Neural progenitor cell (in vitro differentiated cells): ENCODE results near the gene ABHD13. TPM values are rescaled to one million over a fixed set of nuclear protein-coding genes. Genes with fewer than 3 reads are reported as not detected.
A peak's percentile ranks its signal among the peaks of the same experiment; 100 is the strongest.
"Not testable (repeated sequence)": the region's sequence is repeated elsewhere in the genome, so short reads cannot be mapped to it uniquely, and the experiment has no call there.

ENCODE experiments used
- DNase-seq: peaks from one replicate; pipeline ENCODE4 v3.0.0-alpha.2; 2016; ENCODE audit warnings: low spot score
- H2AFZ ChIP-seq: fragments of 200-600 bp; sonication (generic); replicated peaks from 2 replicates; pipeline ENCODE4 v1.6.1; 2016; ENCODE audit warnings: antibody characterized with exemption
- H3F3A ChIP-seq: fragments of 200-600 bp; sonication (generic); 2 replicates; pipeline ENCODE4 v1.6.1; 2016; ENCODE audit warnings: antibody characterized with exemption, low read depth
- H3K27ac ChIP-seq: fragments of 200-600 bp; sonication (generic); 2 replicates; pipeline ENCODE4 v1.5.1; 2016; ENCODE audit warnings: mild to moderate bottlenecking
- H3K27me3 ChIP-seq: fragments of 200-600 bp; sonication (generic); 2 replicates; pipeline ENCODE4 v1.6.1; 2016; ENCODE audit warnings: mild to moderate bottlenecking, moderate library complexity
- H3K36me3 ChIP-seq: fragments of 200-600 bp; sonication (generic); 2 replicates; pipeline ENCODE4 v1.5.1; 2016
- H3K4me1 ChIP-seq: fragments of 200-600 bp; sonication (generic); 2 replicates; pipeline ENCODE4 v1.6.1; 2016; ENCODE audit warnings: mixed run types
- H3K4me2 ChIP-seq: fragments of 200-600 bp; sonication (generic); 2 replicates; pipeline ENCODE4 v1.6.1; 2016
- H3K4me3 ChIP-seq: fragments of 200-600 bp; sonication (generic); 2 replicates; pipeline ENCODE4 v1.5.1; 2016
- H3K79me2 ChIP-seq: fragments of 200-600 bp; sonication (generic); 2 replicates; pipeline ENCODE4 v1.6.1; 2016; ENCODE audit warnings: low read depth
- H3K9ac ChIP-seq: fragments of 200-600 bp; sonication (generic); 2 replicates; pipeline ENCODE4 v1.6.1; 2016
- H3K9me3 ChIP-seq: fragments of 200-600 bp; sonication (generic); 2 replicates; pipeline ENCODE4 v1.5.1; 2016; ENCODE audit warnings: low read depth
- H4K20me1 ChIP-seq: fragments of 200-600 bp; sonication (generic); 2 replicates; pipeline ENCODE4 v1.6.1; 2016; ENCODE audit warnings: low read depth
- H3K27ac Mint-ChIP-seq: 3 replicates; pipeline ENCODE4 v1.8.0; 2021; ENCODE audit warnings: mixed read lengths
- H3K27me3 Mint-ChIP-seq: 2 replicates; pipeline ENCODE4 v1.8.0; 2022; ENCODE audit warnings: low read depth, mild to moderate bottlenecking, inconsistent platforms, moderate library complexity, mixed read lengths; ENCODE audit not compliant: insufficient read depth
- H3K36me3 Mint-ChIP-seq: 3 replicates; pipeline ENCODE4 v1.8.0; 2021; ENCODE audit warnings: mixed read lengths
- H3K4me1 Mint-ChIP-seq: 3 replicates; pipeline ENCODE4 v1.8.0; 2021; ENCODE audit warnings: mixed read lengths
- H3K4me3 Mint-ChIP-seq: 3 replicates; pipeline ENCODE4 v1.8.0; 2021; ENCODE audit warnings: mild to moderate bottlenecking, moderate library complexity, mixed read lengths
- H3K9me3 Mint-ChIP-seq: 3 replicates; pipeline ENCODE4 v1.8.0; 2020; ENCODE audit warnings: mixed read lengths
- CTCF ChIP-seq: fragments of 200-600 bp; sonication (generic); IDR thresholded peaks from 2 replicates; pipeline ENCODE4 v1.5.1; 2017; ENCODE audit warnings: antibody characterized with exemption, mild to moderate bottlenecking
- EZH2 ChIP-seq: fragments of 200-600 bp; sonication (generic); IDR thresholded peaks from 2 replicates; pipeline ENCODE4 v1.6.1; 2017; ENCODE audit warnings: antibody characterized with exemption, mild to moderate bottlenecking, moderate library complexity
- EZH2phosphoT487 ChIP-seq: fragments of 200-600 bp; sonication (generic); IDR thresholded peaks from 2 replicates; pipeline ENCODE4 v1.6.1; 2017; ENCODE audit warnings: antibody characterized with exemption
- total RNA-seq: library from RNA; depleted of rRNA; stranded (reverse); fragments of >200 nt; gene quantifications from 2 replicates; pipeline ENCODE4 v1.2.3, GENCODE V29; 2015; ENCODE audit warnings: low replicate concordance

Gene ABHD13
- total RNA-seq, 1 donor from 2014 or later: 17.6 TPM

DNA sequence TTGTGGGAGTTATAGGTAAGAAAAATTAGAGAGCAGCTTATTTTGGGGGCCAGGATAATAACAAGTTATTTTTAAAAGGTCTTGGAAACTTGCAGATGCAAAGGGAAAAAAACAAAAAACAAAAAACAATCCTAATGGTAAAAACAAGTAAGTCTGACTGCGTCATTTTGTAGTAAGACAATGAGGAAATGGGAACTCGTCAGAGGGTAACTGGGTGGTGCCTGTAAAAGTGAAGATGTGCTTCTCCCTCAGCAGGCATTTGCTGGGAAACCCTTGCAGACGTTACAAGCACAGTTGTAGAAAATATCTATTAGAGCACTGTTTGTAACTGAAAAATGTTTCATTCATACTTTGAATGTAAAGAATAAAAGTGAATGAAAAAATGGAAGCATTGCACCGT lies 49.2 kb downstream of the ABHD13 start:
- Mint-ChIP-seq H3K27ac (no peak overlapping the region), H3K9me3 (no peaks in the 10 kb centered on the region), H3K4me3 (no peak overlapping the region), H3K36me3 (no peaks in the 10 kb centered on the region), H3K27me3 (peaks cover 4% of the 10 kb centered on the region), H3K4me1 (peaks cover 13% of the 10 kb centered on the region)
- Histone ChIP-seq H3K4me1 (no peaks in the 10 kb centered on the region), H2AFZ (no peak overlapping the region), H3K27me3 (no peaks in the 10 kb centered on the region), H3K36me3 (no peaks in the 10 kb centered on the region), H3K9me3 (no peaks in the 10 kb centered on the region), H3K27ac (no peak overlapping the region), H4K20me1 (no peaks in the 10 kb centered on the region), H3K79me2 (no peaks in the 10 kb centered on the region), H3K4me3 (no peak overlapping the region), H3K4me2 (no peak overlapping the region), H3F3A (no peaks in the 10 kb centered on the region), H3K9ac (no peak overlapping the region)
- no peak for TF ChIP-seq EZH2phosphoT487
- TF ChIP-seq EZH2: no peak
- TF ChIP-seq CTCF: no peak
- DNase-seq: no peak

DNA sequence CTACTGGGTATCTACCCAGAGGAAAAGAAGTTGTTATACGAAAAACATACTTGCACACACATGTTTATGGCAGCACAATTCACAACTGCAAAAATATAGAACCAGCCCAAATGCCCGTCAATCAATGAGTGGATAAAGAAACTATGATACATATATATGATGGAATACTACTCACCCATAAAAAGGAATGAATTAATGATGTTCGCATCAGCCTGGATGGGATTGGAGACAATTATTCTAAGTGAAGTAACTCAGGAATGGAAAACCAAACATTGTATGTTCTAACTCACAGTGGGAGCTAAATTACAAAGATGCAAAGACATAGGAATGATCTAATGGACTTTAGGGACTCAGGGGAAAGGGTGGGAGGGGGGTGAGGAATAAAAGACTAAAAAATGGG lies 49.7 kb downstream of the ABHD13 start:
- DNase-seq, H3K9ac ChIP-seq, H3K27me3 Mint-ChIP-seq, H3K4me1 ChIP-seq, H3K9me3 ChIP-seq, H4K20me1 ChIP-seq, H3K27me3 ChIP-seq, H3K36me3 ChIP-seq, H3K36me3 Mint-ChIP-seq, H2AFZ ChIP-seq, H3K9me3 Mint-ChIP-seq, H3K27ac ChIP-seq, H3K4me3 ChIP-seq, H3K79me2 ChIP-seq, H3K27ac Mint-ChIP-seq, H3K4me2 ChIP-seq, H3F3A ChIP-seq, H3K4me3 Mint-ChIP-seq: not testable (repeated sequence)
- peaks cover 13% of the 10 kb centered on the region for H3K4me1 Mint-ChIP-seq

- Mint-ChIP-seq H3K4me3 (no peak overlapping the region), H3K9me3 (no peaks in the 10 kb centered on the region), H3K36me3 (no peaks in the 10 kb centered on the region), H3K4me1 (peaks cover 13% of the 10 kb centered on the region), H3K27ac (no peak overlapping the region), H3K27me3 (peaks cover 4% of the 10 kb centered on the region)
- H3K27me3 ChIP-seq: no peaks in the 10 kb centered on the region
- H3K27ac ChIP-seq: no peak overlapping the region
- H3K4me3 ChIP-seq: no peak overlapping the region
- no peaks in the 10 kb centered on the region for H4K20me1 ChIP-seq
- no peak for DNase-seq
- no peaks in the 10 kb centered on the region for H3K36me3 ChIP-seq
- H3K4me1 ChIP-seq: no peaks in the 10 kb centered on the region
- no peaks in the 10 kb centered on the region for H3K79me2 ChIP-seq
- H3K9me3 ChIP-seq: no peaks in the 10 kb centered on the region
- H3K9ac ChIP-seq: no peak overlapping the region
- H3F3A ChIP-seq: no peaks in the 10 kb centered on the region
- TF ChIP-seq EZH2phosphoT487 (no peak), EZH2 (no peak), CTCF (no peak)
- H2AFZ ChIP-seq: no peak overlapping the region
- no peak overlapping the region for H3K4me2 ChIP-seq
Measured at GRCh38 chr13:108268466-108269112, 50.4 kb downstream of the ABHD13 start.

- H3F3A ChIP-seq: no peaks in the 10 kb centered on the region
- H3K27me3 ChIP-seq: no peaks in the 10 kb centered on the region
- TF ChIP-seq EZH2: no peak
- TF ChIP-seq CTCF: peak; percentile 21
- TF ChIP-seq EZH2phosphoT487: no peak
- peak; percentile 53 for DNase-seq
- H4K20me1 ChIP-seq: no peaks in the 10 kb centered on the region
- Mint-ChIP-seq H3K27ac (no peak within 1 kb of the TSS), H3K27me3 (peaks cover 4% of the 10 kb centered on the region), H3K4me1 (peaks cover 13% of the 10 kb centered on the region), H3K4me3 (no peak within 1 kb of the TSS), H3K9me3 (no peaks in the 10 kb centered on the region), H3K36me3 (no peaks in the 10 kb centered on the region)
- no peaks in the 10 kb centered on the region for H3K79me2 ChIP-seq
- H3K4me2 ChIP-seq: no peak within 1 kb of the TSS
- peak within 1 kb of the TSS; percentile 64 for H2AFZ ChIP-seq
- H3K9me3 ChIP-seq: no peaks in the 10 kb centered on the region
- H3K4me1 ChIP-seq: no peaks in the 10 kb centered on the region
- no peak within 1 kb of the TSS for H3K4me3 ChIP-seq
- no peak within 1 kb of the TSS for H3K27ac ChIP-seq
- no peaks in the 10 kb centered on the region for H3K36me3 ChIP-seq
- H3K9ac ChIP-seq: no peak within 1 kb of the TSS
Measured at GRCh38 chr13:108269601-108270328, 51.6 kb downstream of the ABHD13 start, which contains the start of gene TNFSF13B. TSS of gene TNFSF13B (plus strand) at chr13:108269718. CDS start at chr13:108269896, 178 bp downstream.
